Dedifferentiated amniotic fluid mesenchymal stem cell (primary cell): ENCODE measurements around the gene CTSD.
A peak's percentile ranks its signal among the peaks of the same experiment; 100 is the strongest.

Experiments used
- DNase-seq: peaks from one replicate; pipeline ENCODE4 v3.0.0-alpha.2; 2016; ENCODE audit errors: extremely low spot score

Gene CTSD

GRCh38 chr11:1782831-1783724 lies 19.4 kb upstream of the CTSD start:
- no peak for DNase-seq

DNA sequence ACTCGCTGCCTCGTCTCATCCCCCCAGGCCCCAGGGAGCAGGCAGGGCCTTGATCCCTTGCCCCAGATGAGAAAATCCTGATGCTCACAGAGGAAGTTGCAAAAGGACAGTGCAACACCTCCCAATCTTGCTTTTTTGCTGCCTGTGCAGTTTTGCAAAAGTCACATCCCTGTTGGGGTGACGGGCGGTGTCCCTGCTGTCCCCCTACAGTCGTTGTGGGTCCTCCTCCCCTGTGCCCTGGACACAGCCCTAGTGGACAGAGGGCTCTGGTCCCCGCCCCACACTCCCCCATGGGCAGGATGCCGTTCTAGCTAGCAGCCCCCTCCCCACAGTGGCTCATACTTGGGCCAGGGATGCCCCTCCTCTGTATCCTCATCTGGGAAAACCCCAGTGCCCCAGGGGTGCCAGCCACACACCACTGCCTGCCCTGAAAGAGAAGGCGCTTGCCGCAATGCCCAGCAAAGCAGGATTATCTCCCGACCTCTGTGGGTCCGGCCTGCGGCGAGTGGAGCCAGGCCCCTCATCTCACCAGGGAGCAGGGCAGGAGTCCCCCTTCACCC lies 18.4 kb upstream of the CTSD start:
- no peak for DNase-seq

- DNase-seq: no peak
These were observed 17.9 kb upstream of the CTSD start for GRCh38 chr11:1781593-1781975.

- no peak for DNase-seq
These were observed 17.2 kb upstream of the CTSD start for GRCh38 chr11:1780700-1781592.

GRCh38 chr11:1779806-1780699 lies 16.3 kb upstream of the CTSD start:
- no peak for DNase-seq

DNA sequence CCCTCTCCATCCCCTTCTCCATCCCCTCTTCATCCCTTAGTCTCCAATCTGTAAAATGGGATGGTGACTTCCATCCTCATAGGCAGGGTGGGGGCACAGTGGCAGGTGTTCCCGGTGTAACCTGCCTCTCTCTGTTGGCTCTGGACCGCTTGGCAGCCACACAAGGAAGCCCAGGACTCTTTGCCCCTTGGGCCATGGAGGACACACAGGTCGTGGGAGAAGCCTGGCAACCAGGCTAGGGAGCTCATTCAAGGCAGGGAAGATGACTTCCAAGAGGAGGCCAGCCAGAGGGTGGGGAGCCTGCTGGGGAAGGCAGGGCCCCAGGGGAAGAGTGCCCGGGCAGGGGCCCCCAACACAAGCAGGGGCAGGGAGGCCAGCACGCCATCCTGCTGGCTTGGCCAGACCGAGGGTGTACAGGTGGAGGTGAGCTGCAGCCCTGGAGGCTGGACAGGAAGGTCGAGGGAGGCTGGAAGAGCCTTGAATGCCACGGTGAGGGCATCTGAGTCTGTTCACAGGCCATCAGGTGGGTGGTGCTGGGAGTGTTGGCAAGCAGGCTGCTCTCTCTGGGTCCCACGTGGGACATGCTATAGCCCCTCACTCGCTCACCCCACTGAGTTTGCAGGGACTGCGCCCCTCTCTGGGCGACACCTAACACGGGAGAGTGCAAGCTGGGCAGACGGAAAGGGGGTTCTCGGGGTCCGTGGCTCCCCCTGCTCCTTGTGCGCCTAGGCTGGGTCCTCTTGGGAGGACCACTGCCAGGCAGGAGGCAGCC lies 15.5 kb upstream of the CTSD start:
- DNase-seq: no peak

DNA sequence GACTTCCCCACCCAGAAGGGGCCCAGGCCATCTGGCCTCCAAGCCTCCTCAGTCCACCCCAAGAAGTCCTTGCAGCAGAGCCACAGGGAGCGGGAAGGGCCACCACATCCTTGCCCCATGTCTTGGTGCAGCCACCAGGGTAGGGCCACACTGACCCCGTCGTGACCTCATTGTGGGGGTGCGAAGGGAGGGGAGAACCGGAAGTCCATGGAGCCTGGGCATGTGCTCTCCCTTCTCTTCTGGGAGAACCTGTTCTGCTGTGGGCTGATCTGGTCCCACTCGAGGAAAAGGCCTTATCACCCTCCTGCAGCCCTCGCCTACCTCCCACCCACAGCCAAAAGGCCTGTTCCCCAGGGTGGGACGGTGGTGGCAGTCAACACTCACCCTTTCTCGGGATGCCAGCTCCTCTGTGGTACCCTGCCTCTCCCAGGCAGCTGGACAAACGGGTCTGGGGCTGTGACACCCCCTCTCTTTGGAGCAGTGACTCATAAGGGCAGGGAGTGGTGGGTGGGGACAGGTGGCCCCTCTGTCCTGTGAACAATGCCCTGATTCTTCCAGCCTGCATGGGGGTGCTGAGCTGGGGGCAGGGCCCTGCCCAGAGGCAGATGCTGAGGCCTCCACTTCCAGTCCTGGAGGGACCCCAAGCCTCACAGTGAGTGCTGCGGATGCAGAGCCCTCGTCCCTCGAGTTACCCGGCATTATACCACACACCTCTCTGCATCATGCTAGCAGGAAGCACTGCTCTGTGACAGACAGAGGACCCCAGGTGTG lies 14.6 kb upstream of the CTSD start:
- DNase-seq: no peak

GRCh38 chr11:1777737-1778136 lies 14.0 kb upstream of the CTSD start:
- no peak for DNase-seq

DNA sequence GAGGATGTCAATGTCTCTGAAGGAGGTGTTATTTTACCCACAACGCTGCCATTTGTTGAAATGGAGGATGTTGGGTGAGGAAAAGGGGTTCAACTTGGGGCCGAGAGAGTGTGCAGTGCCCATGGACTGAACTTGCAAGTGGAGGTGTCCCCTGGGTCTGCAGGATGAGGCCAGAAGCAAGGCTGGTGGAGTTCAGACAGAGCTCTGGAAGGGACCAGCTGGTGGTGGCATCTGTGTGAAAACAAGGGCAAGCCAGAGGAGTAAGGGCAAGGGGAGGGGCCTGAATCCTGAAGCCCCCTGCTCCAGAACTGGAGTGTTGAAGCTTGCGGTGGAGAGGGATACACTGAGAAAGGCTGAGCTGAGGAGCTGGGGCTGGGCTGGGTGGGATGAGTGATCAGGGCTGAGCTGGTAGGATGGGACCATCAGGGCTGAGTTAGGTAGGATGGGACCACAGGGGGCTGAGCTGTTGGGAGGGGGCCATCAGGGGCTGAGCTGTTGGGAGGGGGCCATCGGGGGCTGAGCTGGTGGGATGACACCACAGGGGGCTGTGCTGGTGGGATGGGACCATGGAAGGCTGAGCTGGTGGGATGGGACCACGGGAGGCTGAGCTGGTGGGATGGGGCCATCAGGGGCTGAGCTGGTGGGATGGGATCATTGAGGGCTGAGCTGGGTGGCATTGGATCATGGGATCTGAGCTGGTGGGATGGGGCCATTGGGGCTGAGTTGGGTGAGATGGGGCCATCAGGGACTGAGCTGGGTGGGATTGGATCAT lies 13.4 kb upstream of the CTSD start:
- DNase-seq: no peak

DNA sequence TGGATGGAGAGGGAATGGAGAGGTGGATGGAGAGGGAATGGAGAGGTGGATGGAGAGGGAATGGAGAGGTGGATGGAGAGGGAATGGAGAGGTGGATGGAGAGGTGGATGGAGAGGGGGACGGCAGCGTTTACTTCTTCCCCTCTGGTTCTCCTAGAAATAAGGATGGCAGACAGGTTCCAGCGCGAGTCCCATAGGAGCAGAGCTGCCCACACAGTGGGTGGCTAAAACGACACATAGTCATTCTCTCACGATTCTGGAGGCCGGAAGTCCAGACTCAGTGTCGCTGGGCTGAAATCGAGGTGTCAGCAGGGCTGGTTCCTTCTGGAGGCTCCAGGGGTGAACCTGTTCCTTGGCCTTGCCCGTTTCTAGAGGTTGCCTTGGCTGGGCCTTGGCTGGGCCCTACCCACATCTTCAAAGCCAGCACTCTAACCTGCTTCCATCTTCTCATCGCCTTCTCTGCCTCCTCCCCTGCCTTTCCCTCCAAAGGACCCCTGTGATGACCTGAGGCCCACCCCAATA lies 12.7 kb upstream of the CTSD start:
- DNase-seq: no peak

DNA sequence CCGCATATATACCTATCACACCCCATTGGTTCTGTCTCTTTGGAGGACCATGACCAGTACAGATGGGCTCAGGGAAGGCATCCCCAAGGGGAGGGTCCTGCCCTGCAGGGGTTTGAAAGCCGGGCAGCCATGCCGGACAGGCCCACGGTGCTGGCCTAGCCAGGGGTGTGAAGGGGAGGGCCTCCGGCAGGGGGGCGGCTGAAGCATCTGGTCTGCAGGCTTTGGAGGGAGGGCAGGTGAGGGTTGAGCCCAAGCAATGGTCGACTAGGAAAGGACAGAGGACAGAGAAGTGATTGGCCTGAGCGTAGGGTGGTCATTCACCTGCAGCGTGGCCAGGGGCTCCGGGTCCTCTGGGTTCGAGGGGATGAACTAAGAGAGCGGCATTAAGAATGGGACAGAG lies 11.2 kb upstream of the CTSD start:
- DNase-seq: no peak

DNA sequence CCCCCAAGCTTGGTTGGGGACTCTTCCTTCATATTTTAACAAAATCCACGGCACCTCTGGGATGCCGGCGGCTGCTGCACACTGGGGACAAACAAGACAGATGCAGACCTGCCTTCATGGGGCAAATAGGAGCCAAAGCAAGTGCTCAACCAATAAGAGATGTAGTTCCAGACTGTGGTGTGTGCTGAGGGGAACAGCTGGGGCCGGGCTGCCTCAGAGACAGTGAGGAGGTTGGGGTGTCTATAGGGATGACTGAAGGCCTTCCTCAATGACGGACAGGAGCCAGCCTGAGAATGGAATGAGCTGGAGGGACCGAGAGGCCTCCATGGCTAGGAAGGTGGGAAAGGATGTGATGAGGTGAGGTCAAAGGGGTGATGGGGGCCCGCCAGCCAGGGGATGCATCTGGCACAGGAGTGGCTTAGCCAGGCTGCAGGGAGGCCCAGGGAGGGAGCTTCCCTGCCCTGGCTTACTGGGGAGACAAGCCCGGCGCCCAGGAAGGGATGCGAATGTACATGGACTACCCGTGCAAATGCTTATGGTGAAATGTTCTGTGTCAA lies 10.3 kb upstream of the CTSD start:
- no peak for DNase-seq

DNA sequence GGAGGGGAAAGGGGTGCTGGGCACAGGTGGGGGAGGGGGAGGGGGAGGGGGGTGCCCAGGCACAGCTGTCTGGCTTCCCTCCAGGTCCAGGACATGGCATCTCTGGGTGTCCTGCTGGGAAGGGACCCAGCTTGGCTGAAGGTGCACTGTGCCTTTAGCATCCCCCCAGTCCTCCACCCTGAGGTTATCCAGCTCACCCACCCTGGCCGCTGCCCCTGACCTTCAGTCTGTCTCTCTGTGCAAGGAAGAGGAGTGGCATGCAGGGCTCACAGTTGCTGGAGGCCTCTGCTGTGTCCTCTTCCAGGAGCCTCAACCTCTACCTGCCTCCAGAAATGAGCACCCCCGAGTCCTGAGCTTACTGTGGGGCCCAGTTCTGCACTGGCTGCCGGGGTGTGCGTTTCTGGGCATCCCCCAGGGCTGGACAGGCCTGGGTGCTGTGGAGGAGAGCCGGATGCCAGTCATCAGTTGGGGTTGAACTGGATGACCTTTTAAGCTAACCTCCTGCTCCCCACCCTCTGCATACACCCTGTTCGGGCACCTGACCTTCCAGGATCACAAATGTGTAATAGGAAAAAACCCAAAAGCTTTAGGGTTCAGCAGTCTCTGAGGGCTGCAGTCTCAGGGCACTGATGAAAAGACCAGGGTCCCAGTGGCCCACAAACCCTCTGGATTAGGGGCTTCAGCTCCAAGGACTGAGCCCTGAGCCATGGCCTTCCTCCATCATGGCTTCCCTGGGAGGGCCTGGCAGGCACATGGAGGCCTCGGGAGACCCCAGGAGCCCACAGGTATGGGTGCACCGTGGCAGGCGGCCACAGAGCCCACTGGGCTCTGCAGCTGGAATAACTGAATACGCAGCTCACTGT lies 9.6 kb upstream of the CTSD start:
- DNase-seq: no peak

DNA sequence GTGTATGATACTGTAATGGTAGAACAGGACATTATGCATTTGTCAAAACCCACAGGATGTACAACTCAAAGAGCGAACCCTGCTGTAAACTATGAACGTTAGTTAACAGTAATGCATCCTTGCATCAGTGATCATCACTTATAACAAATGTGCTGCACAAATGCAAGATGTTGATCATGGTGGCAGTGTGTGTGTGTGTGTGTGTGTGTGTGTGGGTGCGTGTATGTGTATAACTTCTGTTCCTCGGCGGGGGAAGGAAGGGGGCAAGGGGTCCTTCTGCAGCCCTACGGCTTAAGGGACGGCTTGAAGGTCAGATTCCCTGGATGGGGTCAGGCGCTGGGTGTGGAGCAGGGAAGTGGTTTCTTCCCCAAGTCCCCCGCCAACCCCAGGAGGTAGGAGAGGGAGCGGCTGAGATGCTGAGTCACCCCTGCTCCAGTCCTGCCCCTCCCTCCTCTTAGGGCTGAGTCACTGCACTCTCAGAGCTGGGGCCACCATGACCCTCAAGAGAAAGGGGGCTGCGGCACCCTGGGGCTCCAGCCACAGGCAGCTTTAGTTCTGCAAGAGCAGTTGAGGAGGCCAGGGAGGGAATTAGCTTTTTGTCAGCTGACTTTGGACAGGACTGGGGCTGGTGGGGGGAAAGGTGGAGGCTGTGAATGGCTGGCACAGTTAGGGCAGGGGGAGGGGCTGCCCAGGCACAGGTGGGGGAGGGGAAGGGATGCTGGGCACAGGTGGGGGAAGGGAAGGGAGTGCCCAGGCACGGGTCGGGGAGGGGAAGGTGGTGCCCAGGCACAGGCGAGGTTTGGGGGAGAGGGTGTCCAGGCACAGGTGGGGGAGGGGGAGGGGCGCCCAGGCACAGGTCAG lies 8.8 kb upstream of the CTSD start:
- peak; percentile 72 for DNase-seq

GRCh38 chr11:1771700-1772099 lies 8.0 kb upstream of the CTSD start:
- peak; percentile 35 for DNase-seq

DNA sequence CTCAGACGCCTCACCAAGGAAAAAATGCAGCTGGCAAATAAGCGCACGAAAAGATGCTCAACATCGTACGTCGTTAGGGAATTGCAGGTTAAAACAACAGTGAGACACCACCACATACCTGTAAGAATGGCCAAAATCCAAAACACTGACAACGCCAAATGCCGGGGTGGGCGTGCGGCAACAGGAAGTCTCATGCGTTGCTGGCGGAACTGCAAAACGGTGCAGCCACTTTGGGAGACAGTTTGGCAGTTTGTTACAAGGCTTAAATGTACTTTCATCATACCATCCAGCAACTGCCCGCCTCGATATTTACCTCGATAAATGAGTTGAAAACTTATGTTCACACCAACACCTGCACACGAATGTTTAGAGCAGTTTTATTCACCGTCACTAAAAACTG lies 7.5 kb upstream of the CTSD start:
- DNase-seq: no peak

GRCh38 chr11:1770528-1770927 lies 6.8 kb upstream of the CTSD start:
- DNase-seq: no peak
